HepG2 (cell line): Measurements from ENCODE around the gene PHF13.

Experiments
- BRD4 ChIP-seq: sonication (generic); formaldehyde crosslinking; IDR thresholded peaks from 2 replicates; pipeline ENCODE4 v1.4.0; 2020; ENCODE audit warnings: missing genetic modification reagents
- ZSCAN30 ChIP-seq: sonication (generic); formaldehyde crosslinking; IDR thresholded peaks from 2 replicates; pipeline ENCODE4 v1.5.0; 2020; ENCODE audit warnings: mild to moderate bottlenecking, missing genetic modification reagents
- TF ChIP-seq, protein P1 (sequence below): sonication (generic); formaldehyde crosslinking; IDR thresholded peaks from 2 replicates; pipeline ENCODE4 v1.5.0; 2020; ENCODE audit warnings: mild to moderate bottlenecking, missing genetic modification reagents, moderate library complexity

DNA sequence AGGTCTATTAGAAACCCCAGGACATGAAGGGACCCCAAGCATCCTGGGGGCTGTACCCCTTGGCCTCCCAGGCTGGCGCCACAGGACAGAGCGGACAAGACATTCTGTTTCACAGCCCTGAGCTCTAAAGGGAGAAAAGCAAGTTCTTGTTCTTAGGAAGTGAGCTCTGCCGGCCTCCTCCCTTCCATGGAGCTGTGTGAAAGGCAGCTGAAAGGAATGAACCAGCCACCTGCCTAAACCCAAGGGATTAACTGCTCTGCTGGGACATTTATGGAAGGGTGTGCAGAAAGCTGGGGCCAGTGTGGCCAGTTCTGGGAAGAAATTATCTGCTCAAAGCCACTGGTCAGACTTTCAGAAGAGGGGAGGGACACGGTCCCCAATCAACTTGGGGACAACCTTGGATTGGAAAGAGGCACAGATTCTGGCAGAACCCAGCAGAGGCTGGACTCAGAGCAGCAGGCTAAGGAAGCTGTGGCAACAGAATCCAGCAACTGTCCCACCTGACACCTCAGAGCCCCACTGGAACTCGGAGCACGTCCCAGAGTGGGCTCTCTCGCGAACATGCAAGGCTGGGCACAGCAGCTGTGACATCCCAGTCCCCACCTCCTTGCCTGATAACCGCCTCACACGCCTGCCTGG, 13.0 kb upstream of the PHF13 start:
- TF ChIP-seq, protein P1, sequence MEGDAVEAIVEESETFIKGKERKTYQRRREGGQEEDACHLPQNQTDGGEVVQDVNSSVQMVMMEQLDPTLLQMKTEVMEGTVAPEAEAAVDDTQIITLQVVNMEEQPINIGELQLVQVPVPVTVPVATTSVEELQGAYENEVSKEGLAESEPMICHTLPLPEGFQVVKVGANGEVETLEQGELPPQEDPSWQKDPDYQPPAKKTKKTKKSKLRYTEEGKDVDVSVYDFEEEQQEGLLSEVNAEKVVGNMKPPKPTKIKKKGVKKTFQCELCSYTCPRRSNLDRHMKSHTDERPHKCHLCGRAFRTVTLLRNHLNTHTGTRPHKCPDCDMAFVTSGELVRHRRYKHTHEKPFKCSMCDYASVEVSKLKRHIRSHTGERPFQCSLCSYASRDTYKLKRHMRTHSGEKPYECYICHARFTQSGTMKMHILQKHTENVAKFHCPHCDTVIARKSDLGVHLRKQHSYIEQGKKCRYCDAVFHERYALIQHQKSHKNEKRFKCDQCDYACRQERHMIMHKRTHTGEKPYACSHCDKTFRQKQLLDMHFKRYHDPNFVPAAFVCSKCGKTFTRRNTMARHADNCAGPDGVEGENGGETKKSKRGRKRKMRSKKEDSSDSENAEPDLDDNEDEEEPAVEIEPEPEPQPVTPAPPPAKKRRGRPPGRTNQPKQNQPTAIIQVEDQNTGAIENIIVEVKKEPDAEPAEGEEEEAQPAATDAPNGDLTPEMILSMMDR (CRISPR knock-in tag) = no peak
- TF ChIP-seq BRD4 (CRISPR knock-in tag) = no peak
- TF ChIP-seq ZSCAN30 = no peak
